WTC11 (cell line): ENCODE results near the gene CCDC136.

Experiments
- AR ChIP-seq: fragments of 250-450 bp; sonication (Bioruptor Pico); IDR thresholded peaks from 2 replicates; pipeline ENCODE4 v1.9.0; 2021; ENCODE audit warnings: mild to moderate bottlenecking
- ATF3 ChIP-seq: sonication (generic); formaldehyde crosslinking; conservative IDR thresholded peaks from 2 replicates; pipeline ENCODE4 v1.8.1; 2022; ENCODE audit warnings: mild to moderate bottlenecking, missing genetic modification reagents
- ATF6 ChIP-seq: sonication (generic); formaldehyde crosslinking; IDR thresholded peaks from 2 replicates; pipeline ENCODE4 v1.8.1; 2023; ENCODE audit warnings: mild to moderate bottlenecking, missing genetic modification reagents
- CBFB ChIP-seq: sonication (generic); formaldehyde crosslinking; IDR thresholded peaks from 2 replicates; pipeline ENCODE4 v1.8.1; 2022; ENCODE audit warnings: mild to moderate bottlenecking, low read depth, missing genetic modification reagents
- CREB1 ChIP-seq: sonication (generic); formaldehyde crosslinking; IDR thresholded peaks from 2 replicates; pipeline ENCODE4 v1.8.0; 2023; ENCODE audit warnings: mild to moderate bottlenecking, missing genetic modification reagents
- ESRRA ChIP-seq: sonication (generic); formaldehyde crosslinking; IDR thresholded peaks from 2 replicates; pipeline ENCODE4 v1.8.1; 2022; ENCODE audit warnings: mild to moderate bottlenecking, missing genetic modification reagents, borderline replicate concordance
- SP1 ChIP-seq: sonication (generic); formaldehyde crosslinking; conservative IDR thresholded peaks from 2 replicates; pipeline ENCODE4 v1.8.1; 2022; ENCODE audit warnings: missing genetic modification reagents
- USF2 ChIP-seq: sonication (generic); formaldehyde crosslinking; IDR thresholded peaks from 2 replicates; pipeline ENCODE4 v1.8.1; 2023; ENCODE audit warnings: mild to moderate bottlenecking, missing genetic modification reagents, moderate library complexity
- TF ChIP-seq, protein P1 (sequence below): fragments of 200-600 bp; IDR thresholded peaks from 2 replicates; pipeline ENCODE4 v1.8.0; 2022; ENCODE audit warnings: antibody characterized with exemption
- TF ChIP-seq, protein P2 (sequence below): sonication (generic); formaldehyde crosslinking; IDR thresholded peaks from 2 replicates; pipeline ENCODE4 v1.8.0; 2023; ENCODE audit warnings: missing genetic modification reagents, mild to moderate bottlenecking, borderline replicate concordance

- no peak for TF ChIP-seq SP1 (CRISPR knock-in tag)
- TF ChIP-seq ATF6 (CRISPR knock-in tag): no peak
- no peak for TF ChIP-seq AR (CRISPR knock-in tag)
- TF ChIP-seq, protein P1, sequence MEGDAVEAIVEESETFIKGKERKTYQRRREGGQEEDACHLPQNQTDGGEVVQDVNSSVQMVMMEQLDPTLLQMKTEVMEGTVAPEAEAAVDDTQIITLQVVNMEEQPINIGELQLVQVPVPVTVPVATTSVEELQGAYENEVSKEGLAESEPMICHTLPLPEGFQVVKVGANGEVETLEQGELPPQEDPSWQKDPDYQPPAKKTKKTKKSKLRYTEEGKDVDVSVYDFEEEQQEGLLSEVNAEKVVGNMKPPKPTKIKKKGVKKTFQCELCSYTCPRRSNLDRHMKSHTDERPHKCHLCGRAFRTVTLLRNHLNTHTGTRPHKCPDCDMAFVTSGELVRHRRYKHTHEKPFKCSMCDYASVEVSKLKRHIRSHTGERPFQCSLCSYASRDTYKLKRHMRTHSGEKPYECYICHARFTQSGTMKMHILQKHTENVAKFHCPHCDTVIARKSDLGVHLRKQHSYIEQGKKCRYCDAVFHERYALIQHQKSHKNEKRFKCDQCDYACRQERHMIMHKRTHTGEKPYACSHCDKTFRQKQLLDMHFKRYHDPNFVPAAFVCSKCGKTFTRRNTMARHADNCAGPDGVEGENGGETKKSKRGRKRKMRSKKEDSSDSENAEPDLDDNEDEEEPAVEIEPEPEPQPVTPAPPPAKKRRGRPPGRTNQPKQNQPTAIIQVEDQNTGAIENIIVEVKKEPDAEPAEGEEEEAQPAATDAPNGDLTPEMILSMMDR: no peak
- TF ChIP-seq, protein P2, sequence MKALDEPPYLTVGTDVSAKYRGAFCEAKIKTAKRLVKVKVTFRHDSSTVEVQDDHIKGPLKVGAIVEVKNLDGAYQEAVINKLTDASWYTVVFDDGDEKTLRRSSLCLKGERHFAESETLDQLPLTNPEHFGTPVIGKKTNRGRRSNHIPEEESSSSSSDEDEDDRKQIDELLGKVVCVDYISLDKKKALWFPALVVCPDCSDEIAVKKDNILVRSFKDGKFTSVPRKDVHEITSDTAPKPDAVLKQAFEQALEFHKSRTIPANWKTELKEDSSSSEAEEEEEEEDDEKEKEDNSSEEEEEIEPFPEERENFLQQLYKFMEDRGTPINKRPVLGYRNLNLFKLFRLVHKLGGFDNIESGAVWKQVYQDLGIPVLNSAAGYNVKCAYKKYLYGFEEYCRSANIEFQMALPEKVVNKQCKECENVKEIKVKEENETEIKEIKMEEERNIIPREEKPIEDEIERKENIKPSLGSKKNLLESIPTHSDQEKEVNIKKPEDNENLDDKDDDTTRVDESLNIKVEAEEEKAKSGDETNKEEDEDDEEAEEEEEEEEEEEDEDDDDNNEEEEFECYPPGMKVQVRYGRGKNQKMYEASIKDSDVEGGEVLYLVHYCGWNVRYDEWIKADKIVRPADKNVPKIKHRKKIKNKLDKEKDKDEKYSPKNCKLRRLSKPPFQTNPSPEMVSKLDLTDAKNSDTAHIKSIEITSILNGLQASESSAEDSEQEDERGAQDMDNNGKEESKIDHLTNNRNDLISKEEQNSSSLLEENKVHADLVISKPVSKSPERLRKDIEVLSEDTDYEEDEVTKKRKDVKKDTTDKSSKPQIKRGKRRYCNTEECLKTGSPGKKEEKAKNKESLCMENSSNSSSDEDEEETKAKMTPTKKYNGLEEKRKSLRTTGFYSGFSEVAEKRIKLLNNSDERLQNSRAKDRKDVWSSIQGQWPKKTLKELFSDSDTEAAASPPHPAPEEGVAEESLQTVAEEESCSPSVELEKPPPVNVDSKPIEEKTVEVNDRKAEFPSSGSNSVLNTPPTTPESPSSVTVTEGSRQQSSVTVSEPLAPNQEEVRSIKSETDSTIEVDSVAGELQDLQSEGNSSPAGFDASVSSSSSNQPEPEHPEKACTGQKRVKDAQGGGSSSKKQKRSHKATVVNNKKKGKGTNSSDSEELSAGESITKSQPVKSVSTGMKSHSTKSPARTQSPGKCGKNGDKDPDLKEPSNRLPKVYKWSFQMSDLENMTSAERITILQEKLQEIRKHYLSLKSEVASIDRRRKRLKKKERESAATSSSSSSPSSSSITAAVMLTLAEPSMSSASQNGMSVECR (CRISPR knock-in tag): no peak
- no peak for TF ChIP-seq ESRRA
- no peak for TF ChIP-seq ATF3 (CRISPR knock-in tag)
- no peak for TF ChIP-seq USF2 (CRISPR knock-in tag)
- no peak for TF ChIP-seq CBFB (CRISPR knock-in tag)
- TF ChIP-seq CREB1 (CRISPR knock-in tag): no peak
Measured at GRCh38 chr7:128845475-128845874, 53.7 kb downstream of the CCDC136 start.
